HCT116 (cell line): Measurements from ENCODE around the gene GAB2. TPM values are rescaled to one million over a fixed set of nuclear protein-coding genes. Genes with fewer than 3 reads are reported as not detected.

ENCODE experiments used
- ATAC-seq: fragments of 200-7000 bp; cut with Tn5 transposase; 2 replicates; pipeline ENCODE4 v1.9.1; 2020; ENCODE audit warnings: mild to moderate bottlenecking, moderate library complexity
- BruUV-seq: library from RNA; stranded (reverse); fragments of 400-500 nt; replicated peaks from 2 replicates; lab custom pipeline; 2021; lab: Mats Ljungman, UMichigan
- CTCF ChIA-PET: fragments of 300-600 bp; sonication (Branson Sonifier 250); formaldehyde crosslinking; loops from one replicate; lab custom pipeline; 2021; ENCODE audit warnings: antibody characterized with exemption; lab: Charles Lee
- POLR2A ChIA-PET: fragments of 300-600, 350-600 bp; sonication (Branson Sonifier 250); formaldehyde crosslinking; loops from one replicate; lab custom pipeline; 2021; ENCODE audit warnings: antibody characterized with exemption; lab: Charles Lee
- RAD21 ChIA-PET, 2 experiments: fragments of 300-600 bp; sonication (Branson Sonifier 250); formaldehyde crosslinking; loops; one replicate each; lab custom pipeline; 2023; ENCODE audit warnings: low total read pairs in 2 of 2; ENCODE audit not compliant: uncharacterized antibody in 2 of 2, unreplicated experiment in 2 of 2, low non-redundant PET in 1 of 2; lab: Charles Lee
- DNase-seq: peaks from one replicate; pipeline ENCODE4 v3.0.0-alpha.2; 2010; ENCODE audit warnings: low read depth, low spot score
- H2AFZ ChIP-seq: fragments of 200-600 bp; shearing (Covaris generic), sonication (generic); 2 replicates; pipeline ENCODE4 v1.6.1; 2017; ENCODE audit warnings: low read depth, mixed run types, mixed read lengths, antibody characterized with exemption, low read length; ENCODE audit not compliant: poor library complexity, severe bottlenecking
- H3K27ac ChIP-seq: 2 replicates; pipeline ENCODE4 v1.5.1; 2012; ENCODE audit warnings: low read depth, low read length
- H3K27me3 ChIP-seq: fragments of 200-600 bp; sonication (generic); 2 replicates; pipeline ENCODE4 v1.6.1; 2016; ENCODE audit warnings: mixed run types, low read length, mixed read lengths; ENCODE audit not compliant: insufficient read depth
- H3K36me3 ChIP-seq, 2 experiments: fragments of 200-500 bp in 1 of 2; fragments of 200-600 bp in 1 of 2; sonication (Bioruptor generic) in 1 of 2; sonication (generic) in 1 of 2; 2 replicates each; pipeline versions ENCODE4 v1.5.1 to v1.6.1; 2014 to 2016; ENCODE audit warnings: low read length in 2 of 2, inconsistent platforms in 1 of 2, mixed read lengths in 1 of 2, mixed run types in 1 of 2; ENCODE audit not compliant: insufficient read depth in 2 of 2, control insufficient read depth in 1 of 2
- H3K4me1 ChIP-seq, 2 experiments: fragments of 200-600 bp in 1 of 2; sonication (generic) in 1 of 2; 2 replicates each; pipeline versions ENCODE4 v1.5.1 to v1.6.1; 2012 to 2017; ENCODE audit warnings: low read length in 2 of 2, inconsistent platforms in 1 of 2, mild to moderate bottlenecking in 1 of 2, mixed read lengths in 1 of 2, mixed run types in 1 of 2, moderate library complexity in 1 of 2; ENCODE audit not compliant: insufficient read depth in 2 of 2, control insufficient read depth in 1 of 2
- H3K4me2 ChIP-seq: fragments of 200-600 bp; sonication (generic); 2 replicates; pipeline ENCODE4 v1.6.1; 2017; ENCODE audit warnings: mixed run types, low read length, mixed read lengths
- H3K4me3 ChIP-seq, 2 experiments: fragments of 200-600 bp in 1 of 2; sonication (generic) in 1 of 2; replicated peaks in 1 of 2; 2 replicates each; pipeline ENCODE4 v1.5.1; 2011 to 2016; ENCODE audit warnings: low read length in 2 of 2, control low read depth in 1 of 2, low read depth in 1 of 2, mild to moderate bottlenecking in 1 of 2, mixed read lengths in 1 of 2, mixed run types in 1 of 2
- H3K79me2 ChIP-seq: fragments of 200-600 bp; sonication (generic); 2 replicates; pipeline ENCODE4 v1.6.1; 2017; ENCODE audit warnings: mild to moderate bottlenecking, mixed run types, low read length, moderate library complexity, mixed read lengths; ENCODE audit not compliant: insufficient read depth
- H3K9ac ChIP-seq: fragments of 200-600 bp; sonication (generic); 2 replicates; pipeline ENCODE4 v1.6.1; 2016; ENCODE audit warnings: low read length, mixed read lengths
- H3K9me2 ChIP-seq: fragments of 200-600 bp; sonication (generic), shearing (Covaris generic); 2 replicates; pipeline ENCODE4 v1.6.1; 2017; ENCODE audit warnings: mixed run types, mild to moderate bottlenecking, moderate library complexity; ENCODE audit not compliant: insufficient read depth
- H3K9me3 ChIP-seq, 2 experiments: fragments of 200-500 bp in 1 of 2; fragments of 200-600 bp in 1 of 2; sonication (Bioruptor generic) in 1 of 2; sonication (generic) in 1 of 2; 2 replicates each; pipeline ENCODE4 v1.6.1; 2014 to 2017; ENCODE audit warnings: low read length in 2 of 2, mixed read lengths in 2 of 2, inconsistent platforms in 1 of 2, low read depth in 1 of 2, mild to moderate bottlenecking in 1 of 2, mixed run types in 1 of 2, moderate library complexity in 1 of 2; ENCODE audit not compliant: control insufficient read depth in 1 of 2, insufficient read depth in 1 of 2
- H4K20me1 ChIP-seq: fragments of 200-600 bp; sonication (generic), shearing (Covaris generic); 2 replicates; pipeline ENCODE4 v1.6.1; 2017; ENCODE audit warnings: mixed run types, mild to moderate bottlenecking, moderate library complexity; ENCODE audit not compliant: insufficient read depth
- CBX3 ChIP-seq: IDR thresholded peaks from 2 replicates; pipeline ENCODE4 v1.6.1; 2012; ENCODE audit warnings: low read depth
- ELF1 ChIP-seq: IDR thresholded peaks from 2 replicates; pipeline ENCODE4 v1.6.1; 2012; ENCODE audit warnings: low read depth, borderline replicate concordance
- EZH2 ChIP-seq: fragments of 200-600 bp; sonication (generic); IDR thresholded peaks from 2 replicates; pipeline ENCODE4 v1.6.1; 2017; ENCODE audit warnings: antibody characterized with exemption, mixed run types
- EZH2phosphoT487 ChIP-seq: fragments of 200-600 bp; IDR thresholded peaks from 2 replicates; pipeline ENCODE4 v1.6.1; 2018; ENCODE audit warnings: antibody characterized with exemption, borderline replicate concordance
- SIN3A ChIP-seq: IDR thresholded peaks from 2 replicates; pipeline ENCODE4 v1.6.1; 2012; ENCODE audit warnings: low read depth
- intact Hi-C: fragments of 100-400 bp; cut with micrococcal nuclease; formaldehyde crosslinking; loops from 2 replicates; pipeline ENCODE4 v1.10.0; 2022
- total RNA-seq: library from RNA; stranded (reverse); gene quantifications from one replicate; pipeline ENCODE4 v1.2.1, GENCODE V29; 2021; ENCODE audit not compliant: unreplicated experiment
- TF ChIP-seq, protein P1 (sequence below): IDR thresholded peaks from 2 replicates; pipeline ENCODE4 v1.6.1; 2012

The GAB2 gene
- total RNA-seq, 1 experiment from 2014 or later: 1.9 TPM

DNA sequence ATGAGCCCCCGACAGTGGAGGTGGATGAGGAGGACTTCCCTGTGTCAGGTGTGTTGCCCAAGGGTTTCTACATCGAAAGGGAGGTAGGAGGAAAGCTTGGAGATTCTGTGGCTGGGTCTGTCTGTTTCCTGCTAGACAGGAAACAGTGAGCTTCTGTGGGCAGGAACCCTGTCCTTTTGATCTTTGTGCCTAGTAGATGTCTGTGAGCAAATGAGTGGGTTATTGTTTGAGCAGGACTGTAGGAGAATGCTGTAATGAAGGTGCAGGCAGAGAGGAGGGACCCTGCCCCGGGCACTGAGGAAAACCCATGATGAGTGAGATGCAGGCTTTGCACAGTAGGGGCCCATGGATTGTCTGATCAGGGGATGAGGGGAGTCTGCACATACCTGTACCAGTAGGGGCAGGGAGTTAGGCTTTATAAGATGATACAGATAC, 214.9 kb downstream of the GAB2 start:
- Histone ChIP-seq H3K9me2 (no peaks in the 10 kb centered on the region), H3K9me3 (no peaks in the 10 kb centered on the region), H3K4me3 (no peak overlapping the region), H3K27ac (no peak overlapping the region), H3K27me3 (no peaks in the 10 kb centered on the region), H3K9ac (no peak overlapping the region)
- intact Hi-C loops: no loop called here
- CTCF ChIA-PET: no interaction called here
- ATAC-seq: no peak
- TF ChIP-seq, protein P1, sequence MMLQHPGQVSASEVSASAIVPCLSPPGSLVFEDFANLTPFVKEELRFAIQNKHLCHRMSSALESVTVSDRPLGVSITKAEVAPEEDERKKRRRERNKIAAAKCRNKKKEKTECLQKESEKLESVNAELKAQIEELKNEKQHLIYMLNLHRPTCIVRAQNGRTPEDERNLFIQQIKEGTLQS: no peak
- TF ChIP-seq EZH2phosphoT487 (no peak), EZH2 (no peak), CBX3 (no peak)
- TF ChIP-seq, all 23 proteins: peak for 0
- Histone ChIP-seq H3K79me2 (no peaks in the 10 kb centered on the region), H4K20me1 (no peaks in the 10 kb centered on the region), H3K4me2 (no peak overlapping the region), H2AFZ (no peak overlapping the region), H3K36me3 (no peaks in the 10 kb centered on the region), H3K4me1 (no peaks in the 10 kb centered on the region)
- ChIA-PET RAD21 (no interaction called here), POLR2A (no interaction called here)
- DNase-seq: no peak
- no TSS peak for BruUV-seq

- BruUV-seq: no TSS peak
- no peak overlapping the region for H3K27ac ChIP-seq
- POLR2A ChIA-PET: no interaction called here
Measured at GRCh38 chr11:78201096-78201818, 216.4 kb downstream of the GAB2 start.

More at GRCh38 chr11:78201096-78201818, 216.4 kb downstream of the GAB2 start:
- no peak for ATAC-seq
- intact Hi-C loops: no loop called here
- Histone ChIP-seq H2AFZ (no peak overlapping the region), H3K4me1 (no peaks in the 10 kb centered on the region), H3K79me2 (no peaks in the 10 kb centered on the region), H3K4me3 (no peak overlapping the region), H3K4me2 (no peak overlapping the region), H3K9me2 (no peaks in the 10 kb centered on the region), H4K20me1 (no peaks in the 10 kb centered on the region), H3K9me3 (no peaks in the 10 kb centered on the region), H3K9ac (no peak overlapping the region), H3K27me3 (no peaks in the 10 kb centered on the region), H3K36me3 (no peaks in the 10 kb centered on the region)
- ChIA-PET RAD21 (no interaction called here), CTCF (no interaction called here)
- TF ChIP-seq ELF1 (no peak), SIN3A (no peak)
- no peak for DNase-seq
